SK-N-DZ (cell line): Measurements from ENCODE around the gene DVL1.
"Not testable (repeated sequence)": the region's sequence is repeated elsewhere in the genome, so short reads cannot be mapped to it uniquely, and the experiment has no call there.

ENCODE experiments used
- DNase-seq: peaks from one replicate; pipeline ENCODE4 v3.0.0-alpha.2; 2015; ENCODE audit warnings: low spot score

DVL1 gene

GRCh38 chr1:1327291-1327690, 21.9 kb downstream of the DVL1 start:
- DNase-seq = no peak

GRCh38 chr1:1326075-1326605, 23.1 kb downstream of the DVL1 start:
- DNase-seq = no peak

GRCh38 chr1:1325288-1326074, 23.7 kb downstream of the DVL1 start:
- no peak for DNase-seq

DNA sequence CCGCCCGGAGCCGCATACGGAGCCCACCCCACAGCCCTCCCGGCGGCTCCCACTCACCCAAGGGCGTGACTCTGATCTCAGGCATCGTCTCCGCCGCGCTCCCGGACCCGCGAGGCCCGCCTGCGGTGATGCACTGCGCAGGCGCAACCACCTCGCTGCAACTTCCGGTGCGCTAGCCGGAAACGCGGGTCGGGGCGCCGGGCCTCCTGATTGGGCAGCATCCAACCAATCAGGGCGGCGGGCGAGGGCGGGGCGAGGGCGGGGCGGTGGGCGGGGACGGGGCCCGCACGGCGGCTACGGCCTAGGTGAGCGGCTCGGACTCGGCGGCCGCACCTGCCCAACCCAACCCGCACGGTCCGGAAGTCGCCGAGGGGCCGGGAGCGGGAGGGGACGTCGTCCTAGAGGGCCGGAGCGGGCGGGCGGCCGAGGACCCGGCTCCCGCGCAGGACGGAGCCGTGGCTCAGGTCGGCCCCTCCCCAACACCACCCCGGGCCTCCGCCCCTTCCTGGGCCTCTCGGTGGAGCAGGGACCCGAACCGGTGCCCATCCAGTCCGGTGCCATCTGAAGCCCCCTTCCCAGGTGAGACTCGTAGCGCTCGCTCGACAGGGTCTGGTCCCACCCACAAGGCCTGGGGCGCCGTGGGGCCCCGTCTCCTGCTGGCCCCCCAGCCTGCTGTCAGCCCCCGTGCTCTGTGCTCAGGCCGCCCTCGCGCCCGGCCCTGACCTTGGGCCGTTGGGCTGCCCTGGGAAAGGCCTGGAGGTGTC, 24.5 kb downstream of the DVL1 start, which contains the start of the genes CPTP and INTS11:
CPTP (plus strand) TSS at position 279 of the 764 bp plus-strand sequence. CDS start 2,109 bp downstream, outside the sequence.
INTS11 (minus strand) TSS at position 137 of the 764 bp plus-strand sequence; CDS start at position 85, 52 bp downstream.
- DNase-seq = peak; percentile 83

- no peak for DNase-seq
Observed at GRCh38 chr1:1324084-1324523, 25.1 kb downstream of the DVL1 start.

GRCh38 chr1:1322952-1323351, 26.3 kb downstream of the DVL1 start:
- no peak for DNase-seq

DNA sequence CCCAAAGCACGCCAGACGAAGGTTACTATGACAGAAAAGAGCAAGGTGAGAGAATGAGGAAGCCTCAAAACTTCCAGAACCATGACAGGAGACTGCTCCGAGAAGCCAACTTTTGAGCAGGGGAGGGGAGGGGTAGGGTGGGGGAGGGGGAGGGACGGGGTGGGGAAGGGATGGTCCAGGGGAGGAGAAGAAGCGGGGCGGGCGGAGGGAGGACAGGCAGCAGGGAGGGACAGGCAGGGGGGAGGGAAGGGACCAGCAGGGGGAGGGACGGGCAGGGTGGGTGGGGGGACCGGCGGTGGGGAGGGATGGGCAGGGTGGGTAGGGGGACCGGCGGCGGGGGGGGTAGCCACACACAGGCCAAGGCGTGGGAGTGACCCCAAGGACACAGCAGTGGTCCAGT, 26.8 kb downstream of the DVL1 start:
- no peak for DNase-seq

GRCh38 chr1:1321477-1321876, 27.7 kb downstream of the DVL1 start:
- DNase-seq = no peak

DNA sequence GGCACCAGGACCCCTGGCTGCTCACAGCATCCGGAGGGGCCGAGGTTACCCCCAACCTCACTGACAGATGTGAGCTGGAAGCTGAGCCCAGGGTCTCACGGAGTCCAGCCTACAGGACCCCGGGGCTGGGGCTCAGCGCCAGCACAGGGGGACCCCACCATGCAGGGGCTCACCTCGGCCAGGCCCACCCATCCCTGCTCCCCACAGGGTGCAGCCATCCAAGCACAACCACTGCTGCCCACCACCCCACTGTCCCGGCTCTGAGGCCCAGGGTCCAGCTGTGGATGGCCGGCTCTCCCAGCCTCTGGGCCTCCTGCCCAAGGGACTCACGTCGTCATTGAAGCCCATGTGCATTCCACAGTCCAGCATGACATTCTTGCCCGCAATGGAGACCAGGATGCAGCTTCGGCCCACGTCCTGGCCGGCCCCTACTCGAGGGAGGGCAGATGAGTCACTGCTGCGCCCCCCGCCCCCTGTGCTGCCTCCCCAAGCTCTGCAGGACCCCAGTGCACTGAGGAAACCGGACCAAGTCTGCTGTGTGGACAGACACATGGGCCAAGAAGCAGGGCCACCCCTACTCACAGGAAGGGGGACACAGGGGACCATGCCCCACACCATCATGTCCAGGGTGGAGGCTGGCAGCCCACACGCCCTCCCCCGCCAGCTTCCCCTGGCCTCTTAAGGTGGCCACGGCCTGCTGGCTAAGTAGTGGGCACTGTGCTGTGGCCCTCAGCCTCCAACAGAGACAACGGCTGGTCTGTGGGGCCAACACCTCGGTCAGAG, 28.4 kb downstream of the DVL1 start:
- no peak for DNase-seq

DNA sequence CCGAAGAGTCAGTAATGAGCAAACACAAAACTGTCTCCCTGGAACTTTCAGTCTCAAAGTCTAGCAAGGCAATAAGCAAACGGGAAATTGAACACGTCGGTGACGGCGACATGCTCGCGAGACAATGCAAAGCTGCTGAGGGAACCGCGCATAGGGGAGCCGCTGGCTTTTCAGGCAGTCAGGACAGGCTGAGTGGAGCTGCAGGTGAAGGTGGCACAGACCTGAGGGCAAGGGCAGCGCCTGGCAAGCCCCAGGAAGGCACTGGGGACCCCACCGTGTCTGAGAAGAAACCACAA, 29.6 kb downstream of the DVL1 start:
- DNase-seq = no peak

DNA sequence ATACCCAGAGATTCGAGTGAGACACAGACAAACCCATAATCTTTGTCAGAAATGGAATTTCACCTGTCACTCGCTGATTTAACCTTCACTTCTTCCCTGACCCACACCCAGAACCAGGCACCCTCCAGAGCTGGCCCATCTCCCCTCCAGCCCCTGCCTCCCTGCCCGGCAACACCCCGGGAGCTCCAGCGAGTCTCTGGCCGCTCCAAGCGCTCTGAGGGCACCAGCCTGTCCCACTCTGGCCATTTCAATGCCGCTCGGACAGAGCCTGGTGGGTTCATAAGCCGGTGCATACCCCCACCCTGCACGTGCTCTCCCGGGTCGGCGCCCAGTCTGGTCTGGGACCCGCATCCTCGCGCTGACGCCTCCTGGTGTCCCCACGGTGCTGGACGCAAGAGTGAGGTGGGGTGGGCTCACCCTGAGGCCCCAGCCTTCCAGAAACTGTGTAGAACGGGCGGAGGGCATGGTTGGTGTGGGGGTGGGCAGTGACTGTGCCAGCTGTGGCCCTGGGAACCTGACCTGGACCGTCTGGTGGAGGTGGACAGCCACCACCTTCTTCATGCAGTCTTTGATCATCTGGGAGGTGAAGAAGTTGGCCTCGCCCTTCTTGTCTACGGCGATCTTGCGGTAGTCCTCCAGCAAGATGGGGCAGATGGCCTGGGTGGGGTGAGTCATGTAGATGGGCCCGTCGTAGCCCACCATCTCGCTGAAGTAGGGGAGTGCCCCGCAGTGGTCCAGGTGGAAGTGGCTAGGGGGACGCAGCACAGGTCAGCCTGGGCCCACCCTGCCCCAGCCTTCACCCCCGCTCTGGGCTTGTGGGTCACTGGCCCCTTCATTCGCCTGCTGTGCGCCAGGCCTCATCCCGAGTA, 30.2 kb downstream of the DVL1 start:
- DNase-seq = no peak

DNA sequence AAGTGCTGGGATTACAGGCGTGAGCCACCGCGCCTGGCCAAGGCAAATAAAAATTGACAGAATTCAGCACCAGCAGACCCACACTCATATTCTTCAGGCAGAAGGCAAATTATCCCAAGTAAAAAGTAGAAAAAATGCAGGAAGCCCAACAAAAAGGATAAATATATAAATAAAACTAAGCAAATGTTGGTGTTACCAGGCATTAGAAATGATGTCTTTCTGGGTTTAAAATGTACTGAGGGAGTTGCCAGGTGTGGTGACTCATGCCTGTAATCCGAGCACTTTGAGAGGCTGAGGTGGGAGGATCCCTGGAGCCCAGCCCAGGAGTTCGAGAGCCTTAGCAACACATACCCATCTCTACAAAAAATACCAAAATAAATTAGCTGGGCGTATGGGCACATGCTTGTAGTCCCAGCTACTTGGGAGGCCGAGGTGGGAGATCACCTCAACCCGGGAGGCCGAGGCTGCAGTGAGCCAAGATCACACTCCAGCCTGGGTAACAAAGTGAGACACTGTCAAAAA, 31.0 kb downstream of the DVL1 start:
- no peak for DNase-seq

DNA sequence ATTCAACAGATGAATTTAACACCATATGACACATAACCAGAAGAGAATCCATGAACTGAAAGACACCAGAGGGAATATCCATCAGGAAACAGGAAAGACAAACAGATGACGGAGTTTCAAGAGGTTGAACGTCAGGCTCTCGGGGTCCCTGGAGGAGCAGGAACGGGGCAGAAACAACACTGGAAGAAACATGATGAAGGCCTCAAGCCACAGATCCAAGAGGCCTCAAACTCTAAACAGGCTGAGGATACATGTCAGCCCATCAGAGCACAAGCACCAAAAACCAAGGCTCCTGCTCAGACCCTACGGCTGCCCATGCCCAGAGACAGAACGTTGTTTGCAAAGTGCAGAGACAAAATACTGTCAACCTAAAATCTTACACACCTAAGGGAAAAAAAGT, 31.8 kb downstream of the DVL1 start:
- DNase-seq = no peak

DNA sequence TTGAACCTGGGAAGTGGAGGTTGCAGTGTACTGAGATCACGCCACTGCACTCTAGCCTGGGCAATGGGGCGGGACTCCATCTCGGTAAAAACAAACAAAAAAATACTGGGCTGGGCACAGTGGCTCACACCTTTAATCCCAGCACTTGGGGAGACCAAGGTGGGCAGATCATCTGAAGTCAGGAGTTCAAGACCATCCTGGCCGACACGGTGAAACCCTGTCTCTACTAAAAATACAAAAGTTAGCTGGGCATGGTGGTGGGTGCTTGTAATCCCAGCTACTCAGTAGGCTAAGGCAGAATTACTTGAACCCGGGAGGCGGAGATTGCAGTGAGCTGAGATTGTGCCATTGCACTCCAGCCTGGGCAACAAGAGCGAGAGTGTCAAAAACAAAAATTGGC, 33.0 kb downstream of the DVL1 start:
- not testable (repeated sequence) for DNase-seq

GRCh38 chr1:1315435-1315954, 33.7 kb downstream of the DVL1 start:
- DNase-seq = no peak

DNA sequence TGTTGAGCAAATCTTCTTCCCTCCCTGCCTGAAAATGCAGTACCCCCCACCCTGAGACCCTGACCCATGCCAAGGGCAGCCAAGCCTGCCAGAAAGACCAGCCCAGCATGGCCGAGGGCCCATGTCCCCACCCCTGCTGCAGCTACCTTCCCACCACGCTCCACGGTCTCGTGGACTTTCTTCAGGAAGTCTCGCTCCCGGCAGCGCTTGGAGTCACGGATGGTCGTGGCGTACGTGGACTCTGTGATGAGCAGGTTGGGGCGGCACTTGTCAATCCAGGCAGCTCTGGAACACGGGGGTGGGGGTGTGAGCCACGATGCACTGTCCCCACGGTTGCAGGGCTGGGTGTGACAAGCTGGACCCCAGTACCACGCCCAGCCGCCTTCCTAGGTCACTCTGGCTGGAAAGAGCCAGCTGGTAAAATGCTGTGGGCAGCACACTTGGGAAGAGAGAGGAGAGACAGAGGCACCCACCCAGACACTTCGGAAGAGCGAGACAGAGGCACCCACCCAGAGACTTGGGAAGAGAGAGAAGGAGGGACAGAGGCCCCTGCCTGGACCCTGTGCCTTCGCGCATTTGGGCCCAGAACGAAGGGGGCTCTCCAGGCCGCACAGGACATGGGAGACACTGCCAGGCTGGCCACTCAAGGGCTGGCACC, 34.4 kb downstream of the DVL1 start:
- no peak for DNase-seq

DNA sequence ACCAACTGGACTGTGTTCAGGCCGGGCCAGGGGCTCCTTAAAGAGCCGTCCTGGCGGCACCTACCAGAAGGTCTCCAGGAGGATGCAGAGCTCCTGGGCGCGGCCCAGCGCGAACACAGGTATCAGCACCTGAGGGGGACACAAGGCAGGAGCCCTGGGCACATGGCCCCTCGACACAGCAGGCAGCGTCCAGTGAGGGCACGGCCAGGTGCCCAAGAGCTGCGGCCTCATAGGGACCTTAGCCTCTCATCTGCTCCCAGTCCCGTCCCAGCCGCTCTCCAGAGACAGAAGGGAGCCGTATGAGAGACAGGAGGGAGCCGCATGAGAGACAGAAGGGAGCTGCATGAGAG, 35.0 kb downstream of the DVL1 start:
- DNase-seq = no peak

DNA sequence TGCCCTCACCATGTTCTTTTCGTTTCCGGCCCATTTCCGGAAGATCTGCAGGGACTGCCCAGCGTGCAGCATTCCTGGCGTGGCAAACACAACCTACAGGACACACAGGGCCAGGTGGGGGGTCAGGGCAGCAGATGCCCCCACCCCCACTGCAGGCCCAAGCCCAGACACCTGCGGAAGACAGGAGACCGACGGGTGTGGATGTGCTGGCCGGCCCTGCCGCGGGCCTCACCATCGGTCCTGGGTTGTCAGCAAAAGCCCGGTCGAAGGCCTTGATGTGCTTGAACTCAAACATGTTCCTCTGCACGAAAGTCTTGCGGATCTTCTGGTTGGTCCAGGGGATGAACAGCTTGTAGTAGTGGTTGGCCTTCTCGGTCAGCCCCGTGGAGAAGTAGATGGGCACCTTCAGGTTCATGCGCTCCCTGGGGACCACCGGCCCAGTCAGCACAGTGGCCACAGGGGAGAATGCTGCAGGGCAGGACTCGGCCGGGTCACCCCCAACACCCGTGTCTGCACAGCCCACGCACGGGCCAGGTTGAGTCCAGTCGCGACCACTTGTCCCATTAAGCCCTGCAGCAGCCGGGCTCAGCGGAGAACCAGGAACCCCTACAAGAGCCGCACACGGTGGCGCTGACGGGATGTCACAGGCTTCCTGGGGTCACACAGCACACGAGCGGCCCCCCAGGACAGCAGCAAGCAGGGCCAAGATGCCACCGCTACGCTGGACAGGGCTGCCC, 35.5 kb downstream of the DVL1 start:
- DNase-seq = no peak
